ENCODE results near the gene MN1.
A peak's percentile ranks its signal among the peaks of the same experiment; 100 is the strongest.

MN1 gene

GRCh38 chr22:27717094-27717493 lies 84.5 kb downstream of the MN1 start:
- ChIA-PET CTCF (no interaction called here), POLR2A (ENCODE audit: low non-redundant PET) (no interaction called here)
- TF ChIP-seq, protein P1, sequence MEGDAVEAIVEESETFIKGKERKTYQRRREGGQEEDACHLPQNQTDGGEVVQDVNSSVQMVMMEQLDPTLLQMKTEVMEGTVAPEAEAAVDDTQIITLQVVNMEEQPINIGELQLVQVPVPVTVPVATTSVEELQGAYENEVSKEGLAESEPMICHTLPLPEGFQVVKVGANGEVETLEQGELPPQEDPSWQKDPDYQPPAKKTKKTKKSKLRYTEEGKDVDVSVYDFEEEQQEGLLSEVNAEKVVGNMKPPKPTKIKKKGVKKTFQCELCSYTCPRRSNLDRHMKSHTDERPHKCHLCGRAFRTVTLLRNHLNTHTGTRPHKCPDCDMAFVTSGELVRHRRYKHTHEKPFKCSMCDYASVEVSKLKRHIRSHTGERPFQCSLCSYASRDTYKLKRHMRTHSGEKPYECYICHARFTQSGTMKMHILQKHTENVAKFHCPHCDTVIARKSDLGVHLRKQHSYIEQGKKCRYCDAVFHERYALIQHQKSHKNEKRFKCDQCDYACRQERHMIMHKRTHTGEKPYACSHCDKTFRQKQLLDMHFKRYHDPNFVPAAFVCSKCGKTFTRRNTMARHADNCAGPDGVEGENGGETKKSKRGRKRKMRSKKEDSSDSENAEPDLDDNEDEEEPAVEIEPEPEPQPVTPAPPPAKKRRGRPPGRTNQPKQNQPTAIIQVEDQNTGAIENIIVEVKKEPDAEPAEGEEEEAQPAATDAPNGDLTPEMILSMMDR (conservative IDR thresholded peaks at IDR 0.05; ENCODE audit: low read depth) = no peak
- DNase-seq (ENCODE audit: low spot score) = no peak
- H3K27ac ChIP-seq = peak overlapping the region; percentile 96

DNA sequence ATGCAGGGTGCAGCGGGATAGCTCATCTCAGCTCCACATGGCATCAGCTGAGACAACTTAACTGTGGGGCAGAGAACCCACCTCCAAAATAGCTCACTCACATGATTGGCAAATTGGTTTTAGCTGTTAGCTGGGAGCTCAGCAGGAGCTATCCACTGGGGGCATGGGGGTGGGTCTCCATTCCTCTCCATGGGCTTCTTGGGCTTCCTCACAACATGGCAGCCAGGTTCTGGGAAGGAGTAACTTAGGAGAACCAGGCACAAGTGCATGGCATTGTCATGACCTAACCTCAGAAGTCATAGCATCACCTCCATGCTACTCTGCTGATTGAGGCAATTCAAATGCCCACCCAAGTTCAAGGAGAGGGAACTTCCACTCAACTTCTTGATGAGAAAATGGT lies 85.5 kb downstream of the MN1 start:
- TF ChIP-seq, protein P1 (conservative IDR thresholded peaks at IDR 0.05; ENCODE audit: low read depth) = no peak
- no peak for DNase-seq (ENCODE audit: low spot score)
- POLR2A ChIA-PET (ENCODE audit: low non-redundant PET) = no interaction called here
- H3K27ac ChIP-seq = no peak overlapping the region
- CTCF ChIA-PET = no interaction called here

DNA sequence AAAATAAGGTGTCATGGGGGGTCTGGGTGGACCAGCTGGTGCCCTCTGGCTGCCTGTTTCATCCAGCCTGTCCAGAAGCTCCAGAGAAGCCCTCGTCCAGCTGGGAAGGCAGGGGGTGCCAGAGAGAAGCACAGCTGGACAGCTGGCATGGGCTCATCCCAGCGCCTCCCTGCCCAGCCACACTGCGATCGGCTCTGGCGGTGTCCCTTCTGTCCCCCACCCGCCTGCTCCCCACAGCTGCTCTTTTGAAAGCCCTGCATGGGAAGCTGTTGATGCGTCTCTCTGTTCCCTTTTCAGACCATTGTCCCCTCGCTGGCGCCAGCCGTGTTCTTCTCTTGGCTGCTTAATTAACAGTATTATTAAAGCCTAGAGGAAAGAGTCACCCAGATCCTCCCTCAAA lies 86.5 kb downstream of the MN1 start:
- peak overlapping the region; percentile 23; the same call in 1 of the 2 replicates for H3K27ac ChIP-seq
- ChIA-PET CTCF (no interaction called here), POLR2A (ENCODE audit: low non-redundant PET) (no interaction called here)
- TF ChIP-seq, protein P1 (conservative IDR thresholded peaks at IDR 0.05; ENCODE audit: low read depth) = no peak
- no peak for DNase-seq (ENCODE audit: low spot score)

GRCh38 chr22:27714068-27714467 lies 87.5 kb downstream of the MN1 start:
- no peak overlapping the region for H3K27ac ChIP-seq
- ChIA-PET CTCF (interaction anchor here (0.7 kb wide), 1 partner anchor 1108 kb away, joined by 3 read pairs; no protein-coding TSS in a partner anchor), POLR2A (ENCODE audit: low non-redundant PET) (no interaction called here)
- DNase-seq (ENCODE audit: low spot score) = no peak
- TF ChIP-seq, protein P1 (conservative IDR thresholded peaks at IDR 0.05; ENCODE audit: low read depth) = no peak

GRCh38 chr22:27713461-27713860 lies 88.1 kb downstream of the MN1 start:
- TF ChIP-seq, protein P1 (conservative IDR thresholded peaks at IDR 0.05; ENCODE audit: low read depth) = no peak
- CTCF ChIA-PET = interaction anchor here (0.7 kb wide), 1 partner anchor 1108 kb away, joined by 3 read pairs; no protein-coding TSS in a partner anchor
- DNase-seq (ENCODE audit: low spot score) = no peak
- H3K27ac ChIP-seq = peak overlapping the region; percentile 16; the same call in 1 of the 2 replicates
- POLR2A ChIA-PET (ENCODE audit: low non-redundant PET) = no interaction called here

GRCh38 chr22:27711756-27712155 lies 89.8 kb downstream of the MN1 start:
- no peak for DNase-seq (ENCODE audit: low spot score)
- TF ChIP-seq, protein P1 (conservative IDR thresholded peaks at IDR 0.05; ENCODE audit: low read depth) = no peak
- POLR2A ChIA-PET (ENCODE audit: low non-redundant PET) = no interaction called here
- CTCF ChIA-PET = no interaction called here
- peak overlapping the region; percentile 39 for H3K27ac ChIP-seq

DNA sequence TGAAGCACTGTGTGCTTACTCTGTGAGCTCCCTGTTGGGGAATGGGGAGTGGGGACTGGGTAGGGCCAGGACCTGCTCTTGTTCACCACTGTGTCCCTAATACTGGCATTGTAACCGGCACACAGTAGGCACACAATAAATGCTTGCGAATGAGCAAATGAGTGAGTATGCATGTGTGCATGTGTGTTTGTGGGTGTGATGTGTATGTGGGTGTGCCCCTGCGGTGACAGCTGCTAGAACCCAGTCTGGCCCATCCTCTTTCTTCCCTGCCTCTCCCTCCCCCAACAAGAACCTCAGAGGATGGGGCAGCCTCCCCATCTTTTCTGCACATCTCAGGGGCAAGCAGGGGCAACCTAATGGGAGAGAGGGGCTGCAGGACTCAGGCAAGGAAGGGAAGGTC lies 90.5 kb downstream of the MN1 start:
- DNase-seq (ENCODE audit: low spot score) = no peak
- no peak overlapping the region; the same call in 1 of the 2 replicates for H3K27ac ChIP-seq
- CTCF ChIA-PET = no interaction called here
- POLR2A ChIA-PET (ENCODE audit: low non-redundant PET) = no interaction called here
- TF ChIP-seq, protein P1 (conservative IDR thresholded peaks at IDR 0.05; ENCODE audit: low read depth) = no peak

All from RWPE1 (cell line).